ENCODE results near the gene OR10H4. TPM values are rescaled to one million over a fixed set of nuclear protein-coding genes. Genes with fewer than 3 reads are reported as not detected.

Gene OR10H4
- polyA plus RNA-seq, 1 donor (not counting 4 experiments of a cell fraction or from before 2014, with no cell fraction given), result not detected

GRCh38 chr19:15922021-15922420, 26.8 kb upstream of the OR10H4 start:
- Histone ChIP-seq H4K20me1 (ENCODE audit: control insufficient read depth, extremely low read depth, insufficient read depth, low read length) (no peaks in the 10 kb centered on the region), H3K9me1 (ENCODE audit: control insufficient read depth, extremely low read depth, insufficient read depth, low read length) (no peaks in the 10 kb centered on the region), H3K27me3 (ENCODE audit: control insufficient read depth, extremely low read depth, insufficient read depth, low read length) (no peaks in the 10 kb centered on the region), H3K4me3 (ENCODE audit: control insufficient read depth in 2 of 3, extremely low read depth in 1 of 3, insufficient read depth in 2 of 3, low read depth in 1 of 3, low read length in 3 of 3) (no peak overlapping the region), H3K27ac (ENCODE audit: control insufficient read depth, insufficient read depth, low read length) (no peak overlapping the region), H3K9ac (ENCODE audit: control insufficient read depth, extremely low read depth, insufficient read depth, low read length) (no peak overlapping the region), H3K79me2 (ENCODE audit: control insufficient read depth, insufficient read depth, low read length) (no peaks in the 10 kb centered on the region), H3K4me2 (ENCODE audit: control insufficient read depth, extremely low read depth, insufficient read depth, low read depth, low read length) (no peak overlapping the region), H3K36me3 (ENCODE audit: control insufficient read depth in 2 of 2, extremely low read depth in 1 of 2, insufficient read depth in 2 of 2, low read length in 2 of 2) (peaks cover 0 to 4% of the 10 kb centered on the region in 2 experiments), H2AFZ (ENCODE audit: control insufficient read depth, low read length) (no peak overlapping the region), H3K9me3 (ENCODE audit: control insufficient read depth, low read depth, low read length) (no peaks in the 10 kb centered on the region), H3K4me1 (ENCODE audit: control insufficient read depth, extremely low read depth, insufficient read depth, low read length) (no peaks in the 10 kb centered on the region)
- DNase-seq (ENCODE audit: low read depth, low spot score) (no peak), FAIRE-seq (no peak)
- dilution Hi-C loops (cut with MboI; ENCODE audit: extremely low pct_ligation_motif_present, low sequenced_read_pairs), result no loop called here
- no peak for TF ChIP-seq CTCF (optimal IDR thresholded peaks at IDR 0.05 in 1 of 3, IDR thresholded peaks at IDR 0.05 in 1 of 3, conservative IDR thresholded peaks at IDR 0.05 in 1 of 3; ENCODE audit: extremely low read depth in 1 of 3, insufficient read depth in 2 of 3, low read length in 3 of 3)
- TF ChIP-seq EZH2 (IDR thresholded peaks at IDR 0.05; ENCODE audit: low read length), result no peak

GRCh38 chr19:15923702-15924101, 25.1 kb upstream of the OR10H4 start:
- no peak overlapping the region for H3K4me2 ChIP-seq (ENCODE audit: control insufficient read depth, extremely low read depth, insufficient read depth, low read depth, low read length)
- H3K27me3 ChIP-seq (ENCODE audit: control insufficient read depth, extremely low read depth, insufficient read depth, low read length), result no peaks in the 10 kb centered on the region
- no peaks in the 10 kb centered on the region for H3K79me2 ChIP-seq (ENCODE audit: control insufficient read depth, insufficient read depth, low read length)
- dilution Hi-C loops (cut with MboI; ENCODE audit: extremely low pct_ligation_motif_present, low sequenced_read_pairs), result no loop called here
- H3K9me1 ChIP-seq (ENCODE audit: control insufficient read depth, extremely low read depth, insufficient read depth, low read length), result no peaks in the 10 kb centered on the region
- no peak overlapping the region for H3K9ac ChIP-seq (ENCODE audit: control insufficient read depth, extremely low read depth, insufficient read depth, low read length)
- no peaks in the 10 kb centered on the region for H3K9me3 ChIP-seq (ENCODE audit: control insufficient read depth, low read depth, low read length)
- no peak for TF ChIP-seq EZH2 (IDR thresholded peaks at IDR 0.05; ENCODE audit: low read length)
- no peak for TF ChIP-seq CTCF (optimal IDR thresholded peaks at IDR 0.05 in 1 of 3, IDR thresholded peaks at IDR 0.05 in 1 of 3, conservative IDR thresholded peaks at IDR 0.05 in 1 of 3; ENCODE audit: extremely low read depth in 1 of 3, insufficient read depth in 2 of 3, low read length in 3 of 3)
- FAIRE-seq, result no peak
- no peak for DNase-seq (ENCODE audit: low read depth, low spot score)
- no peak overlapping the region for H3K27ac ChIP-seq (ENCODE audit: control insufficient read depth, insufficient read depth, low read length)
- no peak overlapping the region for H3K4me3 ChIP-seq (ENCODE audit: control insufficient read depth in 2 of 3, extremely low read depth in 1 of 3, insufficient read depth in 2 of 3, low read depth in 1 of 3, low read length in 3 of 3)
- H2AFZ ChIP-seq (ENCODE audit: control insufficient read depth, low read length), result no peak overlapping the region
- H4K20me1 ChIP-seq (ENCODE audit: control insufficient read depth, extremely low read depth, insufficient read depth, low read length), result no peaks in the 10 kb centered on the region
- H3K4me1 ChIP-seq (ENCODE audit: control insufficient read depth, extremely low read depth, insufficient read depth, low read length), result no peaks in the 10 kb centered on the region
- H3K36me3 ChIP-seq (ENCODE audit: control insufficient read depth in 2 of 2, extremely low read depth in 1 of 2, insufficient read depth in 2 of 2, low read length in 2 of 2), result peaks cover 0 to 5% of the 10 kb centered on the region in 2 experiments

All from keratinocyte (primary cell).